Natural killer cell (primary cell): ENCODE measurements around the gene KRTAP10-1. TPM values are rescaled to one million over a fixed set of nuclear protein-coding genes. Genes with fewer than 3 reads are reported as not detected.

Experiments used
- ATAC-seq, 3 donors: fragments of 150-1000 bp in 2 of 3; fragments of 200-7000 bp in 1 of 3; cut with Tn5 transposase; 1 replicate in 1 of 3; 2 replicates in 2 of 3; pipeline ENCODE4 v1.10.0; 2021; ENCODE audit warnings: mild to moderate bottlenecking in 2 of 3, moderate library complexity in 2 of 3
- DNase-seq, 2 donors: peaks; one replicate each; pipeline versions ENCODE4 v3.0.0 to v3.0.0-alpha.2; 2013 to 2021; ENCODE audit warnings: mixed read lengths in 1 of 2
- H3K27ac ChIP-seq: one replicate; pipeline ENCODE4 v1.5.1; 2013; ENCODE audit warnings: mild to moderate bottlenecking, low read length
- H3K27me3 ChIP-seq: one replicate; pipeline ENCODE4 v1.6.1; 2013; ENCODE audit warnings: low read length; ENCODE audit not compliant: control insufficient read depth, insufficient read depth
- H3K36me3 ChIP-seq: one replicate; pipeline ENCODE4 v1.6.1; 2013; ENCODE audit warnings: low read length; ENCODE audit not compliant: control insufficient read depth, insufficient read depth
- H3K4me1 ChIP-seq: one replicate; pipeline ENCODE4 v1.6.1; 2013; ENCODE audit warnings: low read length; ENCODE audit not compliant: control insufficient read depth, insufficient read depth
- H3K4me3 ChIP-seq: one replicate; pipeline ENCODE4 v1.5.1; 2013; ENCODE audit warnings: low read length
- H3K9me3 ChIP-seq: one replicate; pipeline ENCODE4 v1.6.1; 2013; ENCODE audit warnings: low read length; ENCODE audit not compliant: control insufficient read depth, insufficient read depth
- H3K27ac Mint-ChIP-seq, 2 donors: one replicate each; pipeline ENCODE4 v1.8.0; 2022; ENCODE audit warnings: mild to moderate bottlenecking in 2 of 2, mixed read lengths in 2 of 2, moderate library complexity in 1 of 2
- H3K27me3 Mint-ChIP-seq, 2 donors: one replicate each; pipeline ENCODE4 v1.8.0; 2022; ENCODE audit warnings: low read depth in 2 of 2, mixed read lengths in 2 of 2
- H3K36me3 Mint-ChIP-seq: one replicate; pipeline ENCODE4 v1.8.0; 2022; ENCODE audit warnings: mixed read lengths
- H3K4me1 Mint-ChIP-seq, 2 donors: one replicate each; pipeline ENCODE4 v1.8.0; 2022; ENCODE audit warnings: mixed read lengths in 2 of 2
- H3K4me3 Mint-ChIP-seq: one replicate; pipeline ENCODE4 v1.8.0; 2022; ENCODE audit warnings: mild to moderate bottlenecking, moderate library complexity, mixed read lengths
- H3K9me3 Mint-ChIP-seq, 2 donors: one replicate each; pipeline ENCODE4 v1.8.0; 2022; ENCODE audit warnings: mixed read lengths in 2 of 2
- WGBS: methylation state at CpG from one replicate; pipeline ENCODE4 v1.1.7; 2013; ENCODE audit warnings: missing lambda C conversion rate; ENCODE audit not compliant: insufficient coverage; 5-methylcytosine and 5-hydroxymethylcytosine counted together
- intact Hi-C: fragments of 100-400 bp; cut with micrococcal nuclease; formaldehyde crosslinking; loops from one replicate; pipeline ENCODE4 v1.14.2; 2022
- total RNA-seq, 4 donors: library from RNA; stranded (reverse); fragments of 120-200 nt in 1 of 4; gene quantifications; one replicate each; pipeline versions ENCODE4 v1.2.3 to v1.2.4, GENCODE V29; 2013 to 2022
- TF ChIP-seq, protein P1 (sequence below): fragments of 200-600 bp; IDR thresholded peaks from one replicate; pipeline ENCODE4 v1.8.0; 2022; ENCODE audit warnings: antibody characterized with exemption

The KRTAP10-1 gene
- total RNA-seq, 3 donors from 2014 or later (not counting 1 experiment from before 2014, with no cell fraction given), result not detected

DNA sequence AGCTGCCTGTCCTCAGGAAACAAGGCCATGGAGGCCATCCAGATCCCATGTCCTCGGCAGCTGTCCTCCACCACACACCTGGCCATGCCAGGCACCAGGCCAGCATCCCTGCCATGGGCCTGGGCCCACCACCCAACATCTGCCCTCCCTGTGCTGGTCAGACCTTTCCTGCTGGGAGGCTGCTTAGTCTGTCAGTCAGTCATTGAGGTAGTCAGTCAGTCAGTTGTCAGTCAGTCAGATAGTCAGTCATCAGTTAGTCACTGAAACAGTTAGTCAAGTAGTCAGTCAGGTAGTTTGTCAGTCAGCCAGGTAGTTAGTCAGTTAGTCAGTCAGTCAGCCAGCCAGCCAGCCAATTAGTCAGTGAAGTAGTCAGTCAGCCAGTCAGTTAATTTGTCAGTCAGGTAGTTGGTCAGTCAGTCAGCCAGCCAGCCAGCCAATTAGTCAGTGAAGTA is 17.2 kb downstream of the KRTAP10-1 start:
- no peak for DNase-seq

DNA sequence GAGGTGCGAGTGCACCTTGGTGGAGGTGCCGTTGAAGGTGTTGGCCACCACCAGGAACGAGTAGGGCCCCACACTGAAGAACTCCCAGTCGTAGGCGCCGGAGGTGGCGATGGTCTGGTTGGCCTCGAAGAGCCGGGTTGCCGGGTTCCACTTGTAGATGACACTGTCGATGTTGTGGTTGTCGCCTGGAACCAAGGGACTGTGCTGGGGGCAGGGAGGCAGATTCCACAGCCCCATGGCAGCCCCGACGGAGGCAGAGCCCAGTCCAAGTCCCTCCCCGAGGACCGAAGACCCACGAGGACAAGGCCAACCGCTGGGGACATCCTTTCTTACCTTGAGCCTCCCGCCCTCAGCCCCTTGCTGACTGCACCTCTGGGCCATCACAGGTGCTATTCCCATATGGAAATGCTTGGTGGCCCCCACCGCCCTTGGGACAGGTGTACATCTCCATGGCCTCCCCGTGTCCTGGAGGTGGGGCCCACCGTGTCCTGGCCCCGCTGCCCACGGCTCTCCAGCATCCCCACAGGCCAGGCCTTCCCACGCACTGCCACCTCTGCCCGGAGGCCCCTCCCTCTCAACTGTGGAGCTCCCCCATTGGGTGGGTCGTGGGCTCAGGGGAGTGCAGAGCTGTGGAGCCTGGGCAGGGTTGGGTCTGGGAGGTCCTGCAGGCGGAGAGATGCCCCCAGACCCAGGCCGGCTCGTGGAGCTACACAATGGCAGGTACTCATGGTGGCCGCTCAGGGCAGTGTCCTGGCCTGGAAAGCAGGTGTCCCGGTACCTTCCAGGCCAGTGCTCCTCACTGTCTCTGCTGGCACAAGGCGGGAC is 17.9 kb downstream of the KRTAP10-1 start:
- H3K4me1 ChIP-seq, result no peaks in the 10 kb centered on the region
- 90% methylated on average over 33 of the region's 33 CpGs for WGBS
- H3K9me3 ChIP-seq, result no peaks in the 10 kb centered on the region
- H3K4me3 ChIP-seq, result no peak overlapping the region
- Mint-ChIP-seq H3K27me3 (peaks cover 0 to 6% of the 10 kb centered on the region in 2 donors), H3K27ac (no peak overlapping the region), H3K4me3 (no peak overlapping the region), H3K4me1 (peaks cover under 1 to 5% of the 10 kb centered on the region in 2 donors), H3K9me3 (no peaks in the 10 kb centered on the region), H3K36me3 (no peaks in the 10 kb centered on the region)
- TF ChIP-seq, protein P1, sequence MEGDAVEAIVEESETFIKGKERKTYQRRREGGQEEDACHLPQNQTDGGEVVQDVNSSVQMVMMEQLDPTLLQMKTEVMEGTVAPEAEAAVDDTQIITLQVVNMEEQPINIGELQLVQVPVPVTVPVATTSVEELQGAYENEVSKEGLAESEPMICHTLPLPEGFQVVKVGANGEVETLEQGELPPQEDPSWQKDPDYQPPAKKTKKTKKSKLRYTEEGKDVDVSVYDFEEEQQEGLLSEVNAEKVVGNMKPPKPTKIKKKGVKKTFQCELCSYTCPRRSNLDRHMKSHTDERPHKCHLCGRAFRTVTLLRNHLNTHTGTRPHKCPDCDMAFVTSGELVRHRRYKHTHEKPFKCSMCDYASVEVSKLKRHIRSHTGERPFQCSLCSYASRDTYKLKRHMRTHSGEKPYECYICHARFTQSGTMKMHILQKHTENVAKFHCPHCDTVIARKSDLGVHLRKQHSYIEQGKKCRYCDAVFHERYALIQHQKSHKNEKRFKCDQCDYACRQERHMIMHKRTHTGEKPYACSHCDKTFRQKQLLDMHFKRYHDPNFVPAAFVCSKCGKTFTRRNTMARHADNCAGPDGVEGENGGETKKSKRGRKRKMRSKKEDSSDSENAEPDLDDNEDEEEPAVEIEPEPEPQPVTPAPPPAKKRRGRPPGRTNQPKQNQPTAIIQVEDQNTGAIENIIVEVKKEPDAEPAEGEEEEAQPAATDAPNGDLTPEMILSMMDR, result no peak
- no peak overlapping the region for H3K27ac ChIP-seq
- no peaks in the 10 kb centered on the region for H3K36me3 ChIP-seq
- ATAC-seq (no peak), DNase-seq (no peak)
- no peaks in the 10 kb centered on the region for H3K27me3 ChIP-seq
- intact Hi-C loops, result no loop called here

More for the DNA sequence above, 17.2 kb downstream of the KRTAP10-1 start:
- Mint-ChIP-seq H3K4me1 (peaks cover 0 to 3% of the 10 kb centered on the region in 2 donors), H3K9me3 (no peaks in the 10 kb centered on the region), H3K4me3 (no peak overlapping the region), H3K36me3 (no peaks in the 10 kb centered on the region), H3K27me3 (peaks cover 0 to 4% of the 10 kb centered on the region in 2 donors), H3K27ac (no peak overlapping the region)
- no peaks in the 10 kb centered on the region for H3K4me1 ChIP-seq
- no peaks in the 10 kb centered on the region for H3K36me3 ChIP-seq
- H3K9me3 ChIP-seq, result no peaks in the 10 kb centered on the region
- H3K4me3 ChIP-seq, result no peak overlapping the region
- ATAC-seq, result no peak
- TF ChIP-seq, protein P1, result no peak
- no peaks in the 10 kb centered on the region for H3K27me3 ChIP-seq
- no peak overlapping the region for H3K27ac ChIP-seq
- intact Hi-C loops, result no loop called here
- 92% methylated on average over 1 of the region's 1 CpG for WGBS

DNA sequence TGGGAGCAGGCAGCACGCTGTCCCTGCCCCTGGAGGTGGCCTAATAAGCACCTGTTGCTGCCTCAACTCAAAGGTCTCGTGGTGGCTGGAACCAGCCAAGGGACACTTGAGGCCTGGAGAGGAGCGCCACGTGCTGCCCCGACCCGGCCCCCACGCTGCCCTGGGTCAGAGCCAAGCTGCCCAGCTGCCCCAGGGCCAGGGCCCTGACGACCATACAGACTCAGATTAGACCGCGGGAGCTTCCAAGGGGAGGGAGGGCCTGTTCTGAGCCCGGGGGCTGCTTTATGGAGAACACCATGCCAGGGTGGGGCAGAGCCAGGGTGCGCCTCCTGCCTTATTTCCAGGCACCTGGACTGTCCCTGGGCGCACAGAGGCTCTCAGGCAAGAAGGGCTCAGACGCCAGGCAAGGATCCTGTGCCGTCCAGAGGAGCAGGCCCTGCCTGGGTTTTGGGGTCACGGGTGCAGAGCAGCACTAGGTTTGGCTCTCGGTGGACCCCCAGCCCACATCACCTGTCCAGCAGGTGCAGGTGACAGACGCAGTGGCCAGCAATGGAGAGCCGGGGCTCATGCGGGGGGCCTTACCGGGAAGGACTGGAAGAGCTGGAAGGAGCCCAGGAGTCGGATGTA is 18.6 kb downstream of the KRTAP10-1 start:
- TF ChIP-seq, protein P1, result no peak
- H3K27me3 Mint-ChIP-seq, result peaks cover 3 to 6% of the 10 kb centered on the region in 2 donors
- 90% methylated on average over 22 of the region's 22 CpGs for WGBS
- H3K9me3 ChIP-seq, result no peaks in the 10 kb centered on the region
- no peak overlapping the region for H3K4me3 ChIP-seq
- no peak for DNase-seq
- H3K27me3 ChIP-seq, result no peaks in the 10 kb centered on the region
- no peaks in the 10 kb centered on the region for H3K36me3 ChIP-seq
- H3K4me1 Mint-ChIP-seq, result peaks cover 5 to 6% of the 10 kb centered on the region in 2 donors
- no peaks in the 10 kb centered on the region for H3K36me3 Mint-ChIP-seq
- no peaks in the 10 kb centered on the region for H3K9me3 Mint-ChIP-seq
- no peak overlapping the region for H3K27ac ChIP-seq
- no peak overlapping the region for H3K4me3 Mint-ChIP-seq
- intact Hi-C loops, result no loop called here
- ATAC-seq, result no peak
- no peak overlapping the region for H3K27ac Mint-ChIP-seq
- no peaks in the 10 kb centered on the region for H3K4me1 ChIP-seq
